Daoy (cell line): ENCODE measurements around the gene WHRN. TPM values are rescaled to one million over a fixed set of nuclear protein-coding genes. Genes with fewer than 3 reads are reported as not detected.

Experiments used
- DNase-seq: peaks from one replicate; pipeline ENCODE4 v3.0.0-alpha.2; 2015; ENCODE audit warnings: low read depth
- total RNA-seq: library from RNA; depleted of rRNA; stranded (reverse); fragments of >200 nt; shearing (Covaris generic); gene quantifications from 2 replicates; pipeline ENCODE4 v1.2.3, GENCODE V29; 2014

WHRN gene
- total RNA-seq, 1 experiment from 2014 or later = 1.6 TPM

DNA sequence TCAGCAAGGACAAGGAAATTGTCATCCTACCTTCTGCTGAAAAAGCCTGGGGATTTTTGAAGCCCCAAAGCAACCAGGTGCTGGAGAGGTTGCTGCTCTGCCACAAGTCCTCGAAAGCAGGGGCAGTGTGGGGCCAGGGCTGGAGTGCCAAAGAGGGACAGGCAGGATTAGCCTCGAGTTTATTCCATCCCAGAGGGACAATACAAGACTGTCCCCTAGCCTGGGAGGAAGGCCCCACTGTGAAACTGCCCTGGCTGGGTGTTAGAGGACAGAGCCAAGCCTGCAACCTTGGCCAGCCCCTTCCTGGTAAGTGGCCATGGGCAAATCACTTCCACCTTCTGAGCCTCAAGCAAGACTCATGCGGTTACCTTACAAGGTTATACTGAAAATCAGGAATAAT, 55.1 kb downstream of the WHRN start:
- no peak for DNase-seq

DNA sequence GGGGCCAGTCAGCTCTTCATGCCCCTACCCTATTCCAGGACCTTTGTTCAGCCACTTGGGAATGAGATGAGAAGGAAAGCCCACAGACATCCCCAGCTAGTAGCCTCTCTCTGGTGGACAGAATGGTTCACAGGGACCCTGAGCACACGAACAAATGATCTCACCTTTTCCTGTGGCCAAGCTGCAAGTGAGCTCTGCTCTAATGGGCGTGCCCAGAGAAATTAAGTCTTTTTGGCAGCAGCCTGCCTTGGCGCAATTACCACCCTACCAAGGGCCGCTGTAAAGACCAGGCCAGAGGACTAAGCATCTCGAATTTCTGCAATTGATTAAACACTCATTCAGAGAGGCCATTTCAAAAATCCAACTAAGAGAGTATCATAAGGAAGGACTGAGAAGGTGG, 56.0 kb downstream of the WHRN start:
- peak; percentile 65 for DNase-seq

DNA sequence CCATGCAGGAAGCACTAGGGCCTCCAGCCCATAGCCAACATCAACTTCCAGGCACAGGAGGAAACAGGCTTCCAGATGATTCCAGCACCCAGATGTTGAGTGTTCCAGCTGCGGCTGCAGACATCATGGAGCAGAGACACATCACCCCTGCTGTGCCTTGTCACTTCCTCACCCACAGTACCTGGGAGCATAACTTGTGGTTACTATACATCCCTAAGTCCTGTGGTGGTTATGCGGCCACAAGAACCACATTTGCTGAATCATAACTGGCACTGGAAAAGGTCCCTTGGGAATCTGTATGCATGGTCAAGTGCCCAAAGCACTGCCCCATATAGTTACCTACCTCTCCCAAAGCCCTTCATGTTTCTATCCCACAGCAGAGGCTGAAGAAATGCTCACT, 56.6 kb downstream of the WHRN start:
- peak; percentile 93 for DNase-seq

DNA sequence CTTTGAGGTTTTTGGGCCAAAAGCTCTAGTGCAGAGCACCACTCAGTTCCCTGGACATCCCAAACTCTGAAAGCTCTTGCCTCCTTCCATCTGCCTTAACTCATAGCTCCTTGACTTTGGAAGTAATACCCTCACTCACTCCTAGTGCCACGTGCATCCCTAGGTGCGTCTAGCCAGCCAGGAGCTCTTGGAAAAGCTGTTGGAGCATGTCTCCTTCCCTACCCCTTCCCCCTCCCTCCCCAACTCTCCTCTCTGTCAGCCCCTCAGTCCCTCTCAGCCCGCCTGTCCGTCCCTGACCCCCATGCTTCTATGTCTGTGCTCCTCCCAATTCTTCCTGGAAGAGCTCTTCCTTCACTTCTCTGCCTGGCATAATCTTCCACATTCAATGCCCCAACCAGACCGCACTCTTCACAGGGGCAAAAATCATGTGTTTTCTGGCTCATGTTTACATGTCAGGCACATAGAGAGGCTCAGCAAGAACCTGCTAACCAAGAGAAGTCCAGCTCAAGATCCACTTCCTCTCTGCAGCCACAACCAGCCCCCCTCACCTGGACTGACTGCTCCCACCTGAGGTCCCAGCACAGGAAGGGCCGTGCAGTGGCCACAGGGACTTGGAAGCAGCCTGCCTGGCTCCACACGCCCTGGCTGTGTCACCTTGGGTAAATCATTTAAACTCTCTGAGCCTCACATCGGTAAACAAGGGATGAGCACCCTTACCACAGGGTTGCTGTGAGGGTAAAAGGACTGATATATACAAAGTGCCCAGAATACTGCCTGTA, 58.4 kb downstream of the WHRN start:
- DNase-seq = no peak

DNA sequence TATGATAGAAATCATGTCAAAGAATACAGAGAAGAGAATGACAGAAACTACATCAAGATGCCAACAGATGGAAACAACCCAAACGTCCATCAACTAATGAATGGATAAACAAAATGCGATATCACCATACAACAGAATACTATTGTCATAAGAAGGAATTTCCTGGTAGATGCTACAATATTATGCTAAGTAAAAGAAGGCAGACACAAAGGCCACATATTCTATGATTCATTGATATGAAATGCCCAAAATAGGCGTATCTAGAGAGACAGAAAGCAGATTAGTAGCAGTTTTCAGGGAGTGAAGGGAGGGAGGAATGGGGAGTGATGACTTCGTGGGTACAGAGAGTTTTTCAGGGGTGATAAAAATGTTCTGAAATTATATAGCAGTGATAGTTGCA, 59.2 kb downstream of the WHRN start:
- DNase-seq = no peak

DNA sequence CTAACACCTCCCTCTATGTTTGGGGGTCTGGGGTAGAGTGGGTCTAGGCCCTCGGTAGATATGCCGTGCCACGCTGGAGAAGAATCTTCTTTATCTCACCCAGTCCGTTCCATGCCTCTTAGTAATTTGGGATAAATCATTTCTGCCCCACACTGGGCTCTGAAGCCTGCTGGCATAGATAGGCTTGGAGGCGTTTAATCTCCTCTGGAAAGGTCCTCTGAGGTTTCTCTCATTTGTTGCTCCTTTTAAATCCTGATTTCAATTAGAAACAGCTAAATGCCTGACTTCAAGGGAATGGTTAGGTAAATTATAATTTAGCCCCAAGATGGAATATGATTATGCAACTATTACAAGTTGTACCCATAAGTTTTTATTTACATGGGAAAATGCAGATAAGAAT, 59.7 kb downstream of the WHRN start:
- no peak for DNase-seq

DNA sequence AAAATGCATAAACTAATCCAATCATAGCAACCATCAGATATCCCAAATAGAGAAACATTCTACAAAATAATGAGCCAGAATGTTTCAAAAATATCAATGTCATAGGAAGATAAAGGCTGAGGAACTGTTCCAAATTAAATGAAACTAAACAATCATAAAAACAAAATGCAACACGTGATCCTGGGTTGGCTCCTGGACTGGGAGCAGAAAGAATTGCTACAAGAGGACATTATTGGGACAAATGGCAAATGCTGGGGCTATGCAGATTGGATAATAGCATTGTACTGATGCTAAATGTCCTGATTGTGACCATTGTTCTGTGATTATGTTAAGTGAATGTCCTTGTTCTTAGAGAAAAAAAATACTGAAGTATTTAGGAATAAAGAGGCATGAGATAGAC, 63.3 kb downstream of the WHRN start:
- DNase-seq = no peak

DNA sequence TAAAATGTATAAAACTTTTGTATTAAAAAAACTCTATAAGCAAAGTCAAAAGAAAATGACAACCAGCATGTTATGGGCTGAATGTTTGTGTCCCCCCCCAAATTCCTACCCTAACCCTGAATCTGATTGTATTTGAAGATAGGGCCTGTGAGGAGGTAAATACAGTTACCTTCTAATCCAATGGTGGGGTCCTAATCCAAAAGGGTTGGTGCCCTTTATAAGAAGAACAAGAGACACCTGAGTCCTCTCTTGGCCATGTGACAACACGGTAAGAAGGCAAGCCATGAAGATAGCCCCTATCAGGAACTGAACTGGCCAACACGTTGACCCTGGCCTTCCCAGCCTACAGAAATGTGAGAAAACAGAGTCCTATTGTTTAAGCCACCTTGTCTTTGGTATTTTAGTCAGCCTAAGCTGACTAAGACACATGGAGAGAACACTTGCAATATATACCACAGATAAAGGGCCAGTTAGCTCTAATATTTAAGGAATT, 67.8 kb downstream of the WHRN start:
- no peak for DNase-seq

DNA sequence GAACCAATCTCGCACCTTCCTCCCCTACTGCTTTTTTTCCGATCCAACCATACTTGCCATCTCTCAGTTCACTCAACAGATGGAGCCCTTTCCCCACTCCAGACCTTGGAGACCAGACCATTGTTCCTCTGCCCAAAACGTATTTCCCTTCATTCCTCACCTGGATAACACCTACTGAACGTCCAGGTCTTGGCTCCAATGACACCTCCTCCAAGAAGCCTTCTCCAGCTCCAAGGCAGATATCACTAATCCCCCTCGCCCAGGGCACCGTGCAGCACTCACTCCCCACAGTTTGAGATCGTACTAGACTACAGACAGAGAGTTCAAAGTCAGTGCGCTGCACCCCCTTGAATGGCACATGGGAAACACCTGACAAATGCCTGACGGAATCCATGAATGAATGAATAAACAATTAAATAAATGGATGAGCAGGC, 70.4 kb downstream of the WHRN start:
- DNase-seq = peak; percentile 57

DNA sequence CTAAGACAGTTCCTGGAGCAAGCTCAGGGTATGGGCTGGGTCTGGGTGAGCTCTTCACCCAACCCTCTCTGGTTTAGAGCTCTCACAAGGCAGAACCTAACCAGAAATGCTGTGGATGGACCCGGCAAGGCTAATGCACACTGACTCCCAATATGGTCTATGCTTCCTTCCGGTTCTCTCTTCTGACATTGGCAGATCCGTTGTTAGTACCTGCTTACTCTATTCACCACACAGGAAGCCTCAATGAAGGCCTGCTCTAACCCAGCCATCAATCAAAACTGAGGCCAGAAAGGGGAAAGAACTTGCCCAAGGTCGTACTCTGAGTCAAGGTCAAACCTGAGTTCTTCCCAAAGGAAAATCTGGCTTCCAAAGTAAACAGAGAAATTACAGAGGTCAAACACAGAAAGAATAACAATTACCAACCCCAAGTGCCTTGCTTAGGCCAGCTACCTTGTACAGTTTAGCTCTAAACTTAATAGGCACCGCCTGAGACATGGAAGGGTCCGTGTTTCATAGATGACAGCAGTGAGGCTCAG, 71.5 kb downstream of the WHRN start:
- DNase-seq = no peak

DNA sequence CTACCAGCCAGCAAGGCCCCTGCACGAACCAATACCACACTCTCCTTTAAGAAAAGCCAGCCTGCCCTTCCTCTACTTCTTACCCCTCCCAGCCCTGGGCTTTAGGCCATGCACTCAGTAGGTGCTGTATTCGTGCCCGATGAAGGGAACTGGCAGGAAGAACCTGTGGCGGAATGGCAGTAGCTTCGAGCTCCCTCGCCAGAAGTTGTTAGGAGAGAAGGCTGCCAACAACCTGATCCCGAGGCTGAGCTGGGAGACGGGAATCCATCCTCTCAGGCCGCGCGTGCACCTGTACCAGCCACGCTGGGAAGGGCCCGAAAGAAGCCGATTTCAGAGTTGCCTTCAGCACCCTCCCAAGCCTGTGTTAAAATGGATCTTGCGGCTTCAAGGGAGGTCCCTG, 72.2 kb downstream of the WHRN start:
- DNase-seq = no peak

DNA sequence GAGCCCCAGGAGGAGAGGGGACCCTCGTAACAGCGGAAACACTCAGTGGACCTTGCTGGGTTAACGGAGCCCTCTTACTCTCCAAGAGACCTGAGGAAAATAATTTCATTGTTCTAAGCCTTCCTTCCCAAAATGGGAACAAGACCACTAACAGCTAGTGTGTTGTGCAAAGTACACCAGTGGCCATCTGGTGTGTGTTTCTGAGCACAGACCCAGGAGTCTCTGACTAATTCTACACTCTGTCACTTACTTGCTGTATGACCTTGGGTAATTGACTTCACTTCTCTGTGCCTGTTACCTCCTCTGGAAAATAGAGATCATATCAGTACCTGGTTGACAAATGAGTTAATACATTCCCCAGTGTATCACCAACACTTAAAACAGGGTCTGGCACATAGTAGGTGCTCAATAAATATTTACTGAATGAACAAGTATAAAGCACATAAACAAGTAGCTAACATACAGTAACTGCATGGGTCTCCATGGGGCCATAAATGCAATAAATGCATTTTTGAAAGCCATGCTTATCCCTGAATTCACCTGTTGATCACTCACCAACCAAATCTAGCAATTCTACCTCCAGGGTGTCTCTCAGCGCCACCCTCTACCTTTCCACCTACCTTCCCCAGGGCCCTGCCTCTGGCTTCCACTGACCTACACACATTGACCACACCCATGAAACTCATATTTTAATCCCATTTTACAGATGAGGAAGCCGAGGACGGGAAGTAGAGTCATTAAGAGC, 72.8 kb downstream of the WHRN start:
- no peak for DNase-seq

DNA sequence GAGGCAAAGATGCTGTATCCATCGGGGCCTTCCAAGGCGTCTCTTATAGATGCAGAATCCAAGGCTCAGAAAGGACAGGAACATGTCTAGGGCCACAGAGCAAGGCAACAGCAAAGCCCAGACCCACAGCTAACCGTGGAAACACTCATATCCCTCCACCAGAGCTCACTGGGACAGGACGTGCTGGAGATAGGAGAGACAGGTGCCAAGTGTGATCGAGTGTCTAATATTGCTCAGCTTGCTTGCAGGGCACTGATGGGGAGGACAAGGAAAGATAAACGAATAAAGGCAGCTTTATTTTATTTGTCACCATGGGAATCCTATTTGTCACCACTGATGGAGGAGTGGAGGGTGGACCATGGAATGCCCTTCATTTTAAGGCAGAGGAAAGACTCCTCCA, 73.5 kb downstream of the WHRN start:
- DNase-seq = no peak

DNA sequence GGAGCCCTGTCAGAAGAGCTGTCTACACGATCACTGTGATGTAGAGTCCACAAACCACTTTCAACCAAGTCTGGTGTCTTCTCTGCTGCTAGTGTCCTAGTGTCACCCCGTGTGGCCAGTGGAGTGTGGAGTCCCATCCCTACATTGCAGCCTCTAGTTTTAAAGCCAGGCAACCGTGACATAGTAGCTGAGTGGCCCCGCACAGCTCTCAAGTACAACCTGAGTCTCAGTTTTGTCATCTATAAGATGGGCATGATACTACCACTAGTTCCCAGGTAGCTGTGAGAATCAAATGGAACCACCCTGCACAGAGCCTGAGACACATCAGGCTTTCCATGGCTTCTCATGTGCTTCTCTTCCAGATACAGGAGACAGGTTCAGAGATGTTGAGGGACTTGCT, 74.3 kb downstream of the WHRN start:
- DNase-seq = no peak

DNA sequence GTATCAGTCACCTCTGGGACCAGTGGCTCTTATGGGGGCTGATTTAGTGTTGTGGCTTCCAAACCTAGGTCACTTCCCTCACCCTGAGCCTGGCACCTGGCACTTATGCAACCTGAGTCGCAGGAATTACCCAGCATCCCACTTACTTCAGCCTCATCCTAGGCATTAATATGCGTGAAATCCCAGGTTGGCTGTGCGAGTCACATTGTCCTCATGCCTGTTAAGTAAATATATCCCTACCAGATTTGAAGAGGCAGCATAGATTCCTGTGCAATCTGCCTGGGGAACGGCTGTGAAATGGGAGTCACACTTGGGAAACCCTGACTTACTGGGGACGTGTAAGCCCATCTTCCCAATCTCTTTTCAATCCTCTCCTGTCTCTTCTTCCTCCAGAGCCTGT, 74.8 kb downstream of the WHRN start:
- no peak for DNase-seq

DNA sequence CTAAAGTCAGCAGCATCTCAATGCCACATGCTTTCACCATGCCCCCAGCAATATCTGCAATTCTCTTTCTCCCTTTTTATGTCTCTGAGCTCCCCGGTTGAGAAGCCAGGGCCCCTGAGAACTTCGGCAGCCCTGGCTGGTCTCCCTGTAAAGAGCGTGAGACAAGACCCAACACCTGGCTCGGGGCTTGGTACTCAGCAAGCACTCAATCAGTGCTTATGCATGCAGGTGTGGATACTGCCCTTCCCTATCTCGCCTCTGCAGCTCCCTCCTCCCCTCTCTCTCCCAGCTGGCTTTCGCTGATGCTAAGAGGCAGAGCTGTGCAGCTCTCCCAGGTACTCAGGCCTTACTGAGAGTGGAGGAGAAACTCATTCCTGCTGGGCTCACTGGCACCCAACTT, 75.8 kb downstream of the WHRN start:
- DNase-seq = no peak

DNA sequence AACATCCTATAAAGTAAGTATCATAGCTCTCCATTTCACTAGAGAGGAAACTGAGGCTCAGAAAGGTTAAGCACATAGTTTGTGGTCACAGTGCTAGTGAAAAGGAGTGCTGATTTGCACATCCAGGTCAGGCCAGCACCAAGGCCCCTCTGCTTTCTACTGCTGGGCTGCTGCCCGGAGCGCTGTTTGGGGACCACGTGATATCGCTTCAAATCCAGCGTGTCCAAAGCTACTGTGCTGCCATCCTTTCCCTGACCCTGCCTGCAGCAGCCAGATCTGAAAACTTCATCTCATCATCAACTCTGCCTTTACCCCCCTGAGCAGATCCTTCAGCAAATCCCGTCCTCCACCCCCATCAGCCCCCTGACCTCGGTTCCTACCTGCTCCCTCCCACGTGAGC, 76.8 kb downstream of the WHRN start:
- DNase-seq = no peak

DNA sequence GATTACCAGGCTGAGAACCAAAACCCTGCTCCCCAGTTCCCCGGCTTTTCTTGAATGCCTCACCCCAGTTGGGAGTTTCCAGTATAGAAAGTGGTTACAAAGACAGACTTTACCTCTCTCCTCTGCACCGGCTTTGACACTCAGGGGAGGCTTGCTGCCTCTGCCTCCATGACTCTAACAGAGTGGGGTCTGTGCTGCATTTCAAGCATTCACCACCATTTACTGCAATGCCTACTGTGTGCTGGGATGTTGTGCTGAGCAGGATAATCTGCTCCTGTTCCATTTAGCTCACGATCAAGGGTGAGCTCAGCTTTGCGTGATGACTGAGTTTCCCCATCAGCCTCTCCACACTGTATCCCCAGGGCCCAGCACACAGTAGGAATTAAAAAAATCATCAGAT, 77.6 kb downstream of the WHRN start:
- no peak for DNase-seq

DNA sequence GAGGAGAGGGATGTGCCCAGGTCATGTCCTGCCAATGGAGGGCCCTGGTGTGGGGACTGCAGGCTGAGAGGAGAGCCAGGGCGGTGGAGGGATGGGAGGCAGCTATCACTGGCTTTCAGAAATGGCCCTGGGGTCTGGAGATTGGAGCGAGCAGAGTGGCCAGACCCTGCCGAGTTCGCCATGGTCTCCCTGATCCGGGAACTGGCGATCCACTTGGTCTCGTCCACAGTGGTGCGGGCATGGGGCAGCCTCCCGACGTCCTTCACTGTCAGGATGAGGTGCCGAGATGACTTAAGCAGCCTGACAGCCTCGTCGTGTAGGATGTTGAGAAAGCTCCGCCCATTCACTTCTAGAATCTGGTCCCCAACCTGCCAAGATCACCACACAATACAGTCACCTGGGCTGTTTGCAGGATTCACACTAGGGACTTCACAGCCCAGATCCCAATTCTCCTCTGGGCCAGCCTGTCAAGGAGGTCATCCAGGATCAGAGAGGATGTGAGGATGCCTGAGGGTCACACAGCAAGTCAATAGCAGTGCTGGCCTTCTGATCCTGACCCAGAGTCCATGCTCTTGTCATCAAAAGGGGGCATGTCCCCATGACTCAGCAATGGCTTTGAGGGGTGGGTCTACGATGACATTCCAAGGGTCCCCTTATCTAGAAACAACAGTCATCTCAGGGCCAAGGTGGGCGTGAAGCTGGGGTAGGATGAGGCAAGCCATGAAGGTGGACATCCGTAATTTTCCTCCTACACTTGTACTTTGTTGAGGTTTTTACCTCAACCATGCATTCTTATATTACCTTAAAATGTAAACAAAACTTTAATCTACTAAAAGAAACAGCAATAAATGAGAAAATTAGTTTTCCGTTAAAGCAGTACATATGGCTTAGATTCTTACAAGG, 79.0 kb downstream of the WHRN start:
- DNase-seq = no peak

DNA sequence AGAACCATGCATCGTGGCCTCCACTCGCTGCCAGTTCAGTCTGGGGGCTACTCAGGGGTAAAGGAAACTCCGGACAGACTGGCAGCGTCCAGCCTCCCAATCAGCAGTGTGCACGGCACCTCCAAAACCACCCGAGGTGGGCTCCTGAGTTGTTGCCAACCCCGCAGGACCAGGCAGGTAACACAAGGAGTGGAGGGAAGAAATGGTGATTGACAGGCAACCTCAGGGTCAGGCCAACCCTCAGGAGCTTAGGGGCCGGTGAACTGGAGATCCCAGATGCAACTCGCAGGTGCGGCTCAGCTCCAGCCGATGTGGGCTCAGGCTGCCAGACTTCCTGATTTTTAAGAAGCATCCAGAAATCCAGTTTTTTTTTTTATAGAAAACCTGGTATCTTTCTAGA, 80.1 kb downstream of the WHRN start:
- no peak for DNase-seq

DNA sequence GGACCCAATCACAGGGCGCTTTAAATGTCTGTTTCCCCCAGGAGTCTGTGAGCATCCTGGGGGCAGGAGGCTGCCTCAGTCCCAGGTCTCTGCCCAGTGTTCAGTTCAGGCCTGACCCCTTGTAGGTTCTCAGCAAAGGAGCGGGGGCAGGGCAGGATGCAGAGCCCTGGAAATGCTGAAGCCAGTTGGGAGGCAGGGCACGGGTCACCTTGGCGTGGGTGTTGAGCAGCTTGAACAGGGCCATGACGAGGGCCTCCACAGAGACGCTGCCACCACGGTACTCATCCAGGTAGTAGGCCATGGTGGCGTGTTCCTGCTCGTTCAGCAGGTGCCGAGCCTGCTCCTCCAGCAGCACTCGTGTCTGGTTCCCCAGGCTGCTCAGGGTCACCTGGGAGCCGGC, 81.1 kb downstream of the WHRN start:
- DNase-seq = no peak

DNA sequence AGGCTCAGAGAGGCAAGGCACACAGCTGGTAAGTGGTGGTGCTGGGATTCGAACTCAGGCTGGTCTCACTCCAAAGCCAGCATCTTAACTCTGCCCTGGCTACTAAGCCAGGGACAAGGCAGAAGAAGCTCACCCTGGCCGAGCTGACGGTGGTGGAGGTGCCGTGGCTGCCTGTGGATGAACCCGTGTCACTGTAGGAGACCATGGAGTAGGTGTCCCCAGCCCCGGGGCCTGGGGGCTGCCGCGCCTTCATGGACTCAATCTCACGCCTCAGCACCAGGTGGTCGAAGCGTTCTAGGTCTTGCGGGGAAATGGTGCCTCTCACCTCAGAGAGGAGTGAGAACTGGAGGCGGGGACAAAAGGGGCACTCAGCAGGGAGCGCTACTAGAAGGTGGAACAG, 82.1 kb downstream of the WHRN start:
- DNase-seq = no peak
